ENCODE measurements around the gene CD79B. TPM values are rescaled to one million over a fixed set of nuclear protein-coding genes. Genes with fewer than 3 reads are reported as not detected.

CD79B gene
- total and polyA plus RNA-seq, 2 of the 13 experiments (the other 11 are each of a cell fraction or from before 2014, with no cell fraction given): not detected

GRCh38 chr17:63950940-63951907 lies 19.1 kb upstream of the CD79B start (continued):
- TF ChIP-seq FOSL2 (CRISPR knock-in tag; IDR thresholded peaks at IDR 0.05) (peak; percentile 24; the same call in 1 of the 2 replicates), HES4 (CRISPR knock-in tag; IDR thresholded peaks at IDR 0.05; ENCODE audit: borderline replicate concordance) (0 out of 2 replicates have a peak, but pooled peaks have one; percentile 5)

GRCh38 chr17:63949576-63950250 lies 17.6 kb upstream of the CD79B start:
- no peak overlapping the region for H3K27ac ChIP-seq (ENCODE audit: extremely low read length, insufficient read depth, low read length)
- DNase-seq (ENCODE audit: low spot score) (no peak), FAIRE-seq (no peak), ATAC-seq (no peak)
- CTCF ChIA-PET (ENCODE audit: low intra/inter-chr PET ratio, low total read pairs): interaction anchor here (2.2 kb wide), 1 partner anchor 30 kb away, joined by 16 read pairs; the partner anchor contains the start of gene GH1
- H3K4me3 ChIP-seq (replicated peaks in 1 of 3; ENCODE audit: insufficient read depth in 1 of 3, low read depth in 2 of 3, low read length in 3 of 3): no peak overlapping the region
- no peak overlapping the region for H3K9ac ChIP-seq (ENCODE audit: insufficient read depth, low read depth, low read length)
- H3K4me2 ChIP-seq (ENCODE audit: low read depth, low read length): no peak overlapping the region
- H3K79me2 ChIP-seq (ENCODE audit: insufficient read depth, low read length): no peaks in the 10 kb centered on the region
- H3K9me3 ChIP-seq (ENCODE audit: low read length): no peaks in the 10 kb centered on the region
- no peaks in the 10 kb centered on the region for H4K20me1 ChIP-seq (ENCODE audit: insufficient read depth, low read length)
- POLR2A ChIA-PET: interaction anchor here (1.0 kb wide), 1 partner anchor 12 kb away, joined by 3 read pairs; no protein-coding TSS in a partner anchor
- peaks cover 26% of the 10 kb centered on the region for H3K4me1 ChIP-seq (ENCODE audit: insufficient read depth, low read length)
- H3K27me3 ChIP-seq (ENCODE audit: control insufficient read depth in 1 of 2, insufficient read depth in 2 of 2, low read length in 2 of 2): peaks cover 27 to 58% of the 10 kb centered on the region in 2 experiments; a peak in 4 of 5 replicates
- in situ Hi-C loops (cut with HindIII; ENCODE audit: extremely low pct_ligation_motif_present, low pct_unique_long_range_greater_than_20kb) (loop anchor here (5.0 kb wide), 1 partner anchor 37 kb away; the partner anchor contains the start of gene CSHL1), intact Hi-C loops (cut with micrococcal nuclease; ENCODE audit: unreplicated experiment) (loop anchor here (1.0 to 2.0 kb wide), 2 partner anchors 31 to 42 kb away; partner anchors contain the start of gene GH1)
- WGBS (ENCODE audit: low lambda C conversion rate): 20% methylated on average over 18 of the region's 18 CpGs
- no peaks in the 10 kb centered on the region for H3K36me3 ChIP-seq (replicated peaks in 1 of 2; ENCODE audit: control insufficient read depth in 1 of 2, insufficient read depth in 2 of 2, low read length in 2 of 2)
- BruUV-seq (replicated peaks): no TSS peak
- H2AFZ ChIP-seq (ENCODE audit: low read length): no peak overlapping the region
- TF ChIP-seq STAT5B (CRISPR knock-in tag; IDR thresholded peaks at IDR 0.05) (no peak), XRCC5 (optimal IDR thresholded peaks at IDR 0.05; ENCODE audit: low read length) (no peak), TOE1 (CRISPR knock-in tag; IDR thresholded peaks at IDR 0.05) (no peak), THAP7 (CRISPR knock-in tag; IDR thresholded peaks at IDR 0.05) (no peak), DRAP1 (CRISPR knock-in tag; IDR thresholded peaks at IDR 0.05) (no peak), CCDC6 (CRISPR knock-in tag; IDR thresholded peaks at IDR 0.05) (no peak), CEBPG (CRISPR knock-in tag; IDR thresholded peaks at IDR 0.05) (no peak), PITX1 (CRISPR knock-in tag; IDR thresholded peaks at IDR 0.05) (no peak), ZNF234 (CRISPR knock-in tag; conservative IDR thresholded peaks at IDR 0.05) (no peak), ZNF609 (CRISPR knock-in tag; IDR thresholded peaks at IDR 0.05; ENCODE audit: borderline replicate concordance) (no peak), ZNF530 (CRISPR knock-in tag; IDR thresholded peaks at IDR 0.05; ENCODE audit: low read depth) (no peak), FOXJ3 (CRISPR knock-in tag; IDR thresholded peaks at IDR 0.05; ENCODE audit: borderline replicate concordance) (no peak), ERF (CRISPR knock-in tag; IDR thresholded peaks at IDR 0.05) (no peak)
